Pancreas (tissue), 10 donors: Measurements from ENCODE around the gene LCN2. TPM values are rescaled to one million over a fixed set of nuclear protein-coding genes. Genes with fewer than 3 reads are reported as not detected.
A peak's percentile ranks its signal among the peaks of the same experiment; 100 is the strongest.

Experiments
- ATAC-seq, 4 donors: fragments of 200-7000 bp; cut with Tn5 transposase; one replicate each; pipeline versions ENCODE4 v1.8.0 to v1.9.1; 2020; ENCODE audit warnings: mild to moderate bottlenecking in 4 of 4, moderate library complexity in 4 of 4
- DNase-seq, 6 donors: peaks; one replicate each; pipeline ENCODE4 v3.0.0-alpha.2; 2020
- FAIRE-seq: peaks from 2 replicates; lab custom pipeline; 2012; peaks lifted over from hg19 to GRCh38; lab: Jason Lieb, UNC
- H3K27ac ChIP-seq, 4 donors: fragments of 200-600 bp; sonication (generic); 1 replicate in 3 of 4; 2 replicates in 1 of 4; pipeline versions ENCODE4 v1.5.0 to v1.8.0; 2020
- H3K27me3 ChIP-seq, 4 donors: fragments of 200-600 bp; one replicate each; pipeline ENCODE4 v1.8.0; 2021
- H3K36me3 ChIP-seq, 3 donors: fragments of 200-600 bp; sonication (generic) in 1 of 3; one replicate each; pipeline versions ENCODE4 v1.5.0 to v1.8.0; 2020 to 2021
- H3K4me1 ChIP-seq, 3 donors: fragments of 200-600 bp; one replicate each; pipeline ENCODE4 v1.8.0; 2021
- H3K4me3 ChIP-seq, 4 donors: fragments of 200-600 bp; sonication (generic) in 2 of 4; one replicate each; pipeline versions ENCODE4 v1.5.0 to v1.8.0; 2020 to 2021
- H3K9me3 ChIP-seq, 4 donors: fragments of 200-600 bp; one replicate each; pipeline ENCODE4 v1.8.0; 2021
- CTCF ChIP-seq, 4 donors: fragments of 200-600 bp; sonication (generic) in 3 of 4; IDR thresholded peaks; one replicate each; pipeline versions ENCODE4 v1.5.0 to v1.8.0; 2021; ENCODE audit warnings: antibody characterized with exemption in 4 of 4
- WGBS, 2 donors: extraction: QIAGEN DNeasy Blood & Tissue Kit; methylation state at CpG; one replicate each; pipeline ENCODE4 v1.1.7; 2013; 5-methylcytosine and 5-hydroxymethylcytosine counted together
- intact Hi-C, 3 donors: fragments of 100-400 bp; cut with DNase I; formaldehyde crosslinking; loops; one replicate each; pipeline versions ENCODE4 v1.11.1 to v1.14.2; 2022
- polyA plus RNA-seq, 2 donors: library from polyadenylated mRNA; stranded (reverse); fragments of 200-250 nt; gene quantifications; one replicate each; pipeline ENCODE4 v1.2.3, GENCODE V29; 2013
- total RNA-seq, 6 donors: library from RNA; stranded (reverse); fragmentation: NEBNext Ultra II Directional in 4 of 6; extraction: Animal tissue kit (Norgen Biotek cat#: 25700) in 4 of 6; gene quantifications; one replicate each; pipeline versions ENCODE4 v1.2.1 to v1.2.4, GENCODE V29; 2021 to 2023
- donor health status: healthy with polysubstance abuse.
- donor health status: DM: no; HTN: no; CAD: no; lungs with moderate emphysema.
- donor health status: DM: no; HTN: no; CAD: no.
- donor health status: control.
- donor health status: control.
- donor health status: Bipolar disorder and iron deficiency.
- donor health status: DM: yes; HTN: yes; CAD: no.
- donor health status: DM: no; HTN: no; CAD: no.
- donor health status: DM: no; HTN: no; CAD: no.
- donor health status: DM: yes; HTN: yes; CAD: no.

Gene LCN2
- total and polyA plus RNA-seq, 8 donors = 6.3 to 158 (median 49.5) TPM

- 73 to 75% methylated on average over 20 of the region's 20 CpGs for WGBS, 2 donors
- ATAC-seq (no peak), DNase-seq (peak in 1 of 6 donors; percentile 63), FAIRE-seq (no peak)
- H3K4me1 ChIP-seq = peaks cover 39 to 60% (median 58%) of the 10 kb centered on the region in 3 donors
- peaks cover 11 to 36% (median 18%) of the 10 kb centered on the region in 3 donors for H3K36me3 ChIP-seq
- H3K9me3 ChIP-seq = no peaks in the 10 kb centered on the region
- H3K4me3 ChIP-seq = peak overlapping the region in 1 of 4 donors; percentile 58
- no peak for TF ChIP-seq CTCF (IDR thresholded peaks at IDR 0.05)
- no peaks in the 10 kb centered on the region for H3K27me3 ChIP-seq
- intact Hi-C loops = no loop called here
- peak overlapping the region in 2 of 4 donors; percentile 47 to 82 for H3K27ac ChIP-seq
Observed at GRCh38 chr9:128101690-128102089, 47.6 kb upstream of the LCN2 start.

GRCh38 chr9:128102196-128102595 lies 47.1 kb upstream of the LCN2 start:
- WGBS, 2 donors = 86 to 88% methylated on average over 13 of the region's 13 CpGs
- intact Hi-C loops = no loop called here
- H3K4me3 ChIP-seq = peak overlapping the region in 1 of 4 donors; percentile 58
- peak overlapping the region in 3 of 4 donors; percentile 79 to 90 (median 82) for H3K27ac ChIP-seq
- TF ChIP-seq CTCF (IDR thresholded peaks at IDR 0.05) = no peak
- peak in 2 of 6 donors; percentile 40 to 63 for DNase-seq
- no peak for FAIRE-seq
- H3K27me3 ChIP-seq = no peaks in the 10 kb centered on the region
- no peaks in the 10 kb centered on the region for H3K9me3 ChIP-seq
- peaks cover 11 to 41% (median 23%) of the 10 kb centered on the region in 3 donors for H3K36me3 ChIP-seq
- ATAC-seq = no peak
- peaks cover 39 to 60% (median 56%) of the 10 kb centered on the region in 3 donors for H3K4me1 ChIP-seq

- Histone ChIP-seq H3K4me1 (peaks cover 33 to 52% (median 49%) of the 10 kb centered on the region in 3 donors), H3K27me3 (no peaks in the 10 kb centered on the region), H3K9me3 (no peaks in the 10 kb centered on the region), H3K36me3 (peaks cover 13 to 49% (median 32%) of the 10 kb centered on the region in 3 donors), H3K27ac (peak overlapping the region; percentile 79 to 90 (median 85)), H3K4me3 (no peak overlapping the region)
- ATAC-seq (peak; percentile 34 to 53 (median 46)), FAIRE-seq (no peak), DNase-seq (peak in 5 of 6 donors; percentile 69 to 93 (median 88))
- 47 to 54% methylated on average over 23 of the region's 23 CpGs for WGBS, 2 donors
- intact Hi-C loops = no loop called here
- TF ChIP-seq CTCF (IDR thresholded peaks at IDR 0.05) = no peak
Observed at GRCh38 chr9:128102861-128103588, 46.2 kb upstream of the LCN2 start.

- FAIRE-seq = no peak
- Histone ChIP-seq H3K36me3 (peaks cover 13 to 50% (median 35%) of the 10 kb centered on the region in 3 donors), H3K4me3 (no peak overlapping the region), H3K27me3 (no peaks in the 10 kb centered on the region), H3K27ac (peak overlapping the region; percentile 79 to 90 (median 85)), H3K4me1 (peaks cover 33 to 51% (median 49%) of the 10 kb centered on the region in 3 donors), H3K9me3 (no peaks in the 10 kb centered on the region)
- WGBS, 2 donors = 34 to 42% methylated on average over 8 of the region's 8 CpGs
- intact Hi-C loops = no loop called here
- no peak for TF ChIP-seq CTCF (IDR thresholded peaks at IDR 0.05)
- DNase-seq = no peak
- peak; percentile 3 to 18 (median 5) for ATAC-seq
Observed at GRCh38 chr9:128103589-128103962, 45.7 kb upstream of the LCN2 start.
